Naive thymus-derived CD8-positive, alpha-beta T cell (primary cell): ENCODE results near the gene PTCD1. TPM values are rescaled to one million over a fixed set of nuclear protein-coding genes. Genes with fewer than 3 reads are reported as not detected.

Source experiments
- ATAC-seq, 2 donors: fragments of 150-1000 bp; cut with Tn5 transposase in 1 of 2; sonication (Bioruptor Pico), chemical (Tn5 transposase) in 1 of 2; 1 replicate in 1 of 2; 2 replicates in 1 of 2; pipeline ENCODE4 v1.10.0; 2021; ENCODE audit warnings: mild to moderate bottlenecking in 2 of 2, moderate library complexity in 2 of 2
- POLR2A ChIA-PET: fragments of 350-600 bp; sonication (Branson Sonifier 250); formaldehyde crosslinking; loops from one replicate; lab custom pipeline; 2021; ENCODE audit warnings: antibody characterized with exemption; lab: Charles Lee
- DNase-seq, 10 donors: peaks; one replicate each; pipeline versions ENCODE4 v3.0.0 to v3.0.0-alpha.2; 2020 to 2022
- H3K27ac Mint-ChIP-seq, 10 donors: one replicate each; pipeline ENCODE4 v1.8.0; 2020 to 2022; ENCODE audit warnings: mild to moderate bottlenecking in 10 of 10, mixed read lengths in 10 of 10, moderate library complexity in 4 of 10, inconsistent platforms in 1 of 10
- H3K27me3 Mint-ChIP-seq, 5 donors: one replicate each; pipeline ENCODE4 v1.8.0; 2021 to 2022; ENCODE audit warnings: mixed read lengths in 5 of 5
- H3K36me3 Mint-ChIP-seq, 3 donors: one replicate each; pipeline ENCODE4 v1.8.0; 2020 to 2022; ENCODE audit warnings: mixed read lengths in 3 of 3, mild to moderate bottlenecking in 2 of 3, inconsistent platforms in 1 of 3
- H3K4me1 Mint-ChIP-seq, 4 donors: one replicate each; pipeline ENCODE4 v1.8.0; 2021 to 2022; ENCODE audit warnings: mixed read lengths in 4 of 4
- H3K4me3 Mint-ChIP-seq, 10 donors: one replicate each; pipeline ENCODE4 v1.8.0; 2020 to 2022; ENCODE audit warnings: mild to moderate bottlenecking in 10 of 10, mixed read lengths in 10 of 10, moderate library complexity in 6 of 10, inconsistent platforms in 1 of 10
- H3K9me3 Mint-ChIP-seq, 9 donors: one replicate each; pipeline ENCODE4 v1.8.0; 2020 to 2022; ENCODE audit warnings: mixed read lengths in 9 of 9, mild to moderate bottlenecking in 3 of 9, inconsistent platforms in 1 of 9, moderate library complexity in 1 of 9
- polyA plus RNA-seq, 3 donors: library from polyadenylated mRNA; unstranded; fragments of 300-500 nt; fragmentation: Illumina TruSeq; gene quantifications; one replicate each; pipeline ENCODE4 v1.2.3, GENCODE V29; 2021
- total RNA-seq, 8 experiments: library from RNA in 2 of 8; stranded (reverse) in 2 of 8; gene quantifications; one replicate each; pipeline ENCODE4 v1.2.3 and lab custom pipeline; 2021 to 2026

The PTCD1 gene
- total and polyA plus RNA-seq, 5 experiments from 2014 or later, result 2.0 to 13.8 (median 3.9) TPM

GRCh38 chr7:99373091-99374066 is 65.2 kb downstream of the PTCD1 start:
- peaks cover 0 to 22% (median 2%) of the 10 kb centered on the region in 3 donors for H3K36me3 Mint-ChIP-seq
- H3K4me3 Mint-ChIP-seq, result peak overlapping the region; percentile 76 to 91 (median 87)
- ATAC-seq (no peak), DNase-seq (peak in 2 of 10 donors; percentile 24 to 30)
- H3K4me1 Mint-ChIP-seq, result peaks cover 10 to 41% (median 39%) of the 10 kb centered on the region in 4 donors
- H3K9me3 Mint-ChIP-seq, result no peaks in the 10 kb centered on the region
- POLR2A ChIA-PET, result interaction anchor here (0.5 to 9.9 kb wide), 14 partner anchors 7 to 185 kb away, joined by 3 to 102 read pairs (median 5); partner anchors contain the start of genes BUD31, PDAP1, PTCD1 and ZNF655
- peak overlapping the region; percentile 87 to 98 (median 95) for H3K27ac Mint-ChIP-seq
- no peaks in the 10 kb centered on the region for H3K27me3 Mint-ChIP-seq

GRCh38 chr7:99372275-99373090 is 66.1 kb downstream of the PTCD1 start:
- Mint-ChIP-seq H3K4me1 (peaks cover 8 to 34% (median 33%) of the 10 kb centered on the region in 4 donors), H3K9me3 (no peaks in the 10 kb centered on the region), H3K36me3 (peaks cover 0 to 13% (median 0%) of the 10 kb centered on the region in 3 donors), H3K27ac (peak overlapping the region; percentile 87 to 98 (median 95)), H3K4me3 (peak overlapping the region; percentile 76 to 91 (median 87)), H3K27me3 (no peaks in the 10 kb centered on the region)
- peak; percentile 17 to 35 for ATAC-seq
- DNase-seq, result peak in 8 of 10 donors; percentile 45 to 84 (median 62)
- POLR2A ChIA-PET, result interaction anchor here (1.1 to 9.9 kb wide), 8 partner anchors 8 to 186 kb away, joined by 3 to 102 read pairs (median 10); partner anchors contain the start of genes BUD31, PDAP1, PTCD1 and ZNF655

- POLR2A ChIA-PET, result interaction anchor here (1.2 to 9.9 kb wide), 7 partner anchors 9 to 54 kb away, joined by 4 to 102 read pairs (median 14); partner anchors contain the start of genes BUD31 and PDAP1
- DNase-seq (no peak), ATAC-seq (no peak)
- Mint-ChIP-seq H3K27me3 (no peaks in the 10 kb centered on the region), H3K9me3 (no peaks in the 10 kb centered on the region), H3K36me3 (peaks cover 0 to 10% (median 2%) of the 10 kb centered on the region in 3 donors), H3K4me3 (peak overlapping the region in 1 of 10 donors; percentile 29), H3K4me1 (peaks cover 6 to 26% (median 23%) of the 10 kb centered on the region in 4 donors), H3K27ac (peak overlapping the region in 8 of 10 donors; percentile 41 to 86 (median 64))
Observed at GRCh38 chr7:99371376-99371920, 67.2 kb downstream of the PTCD1 start.

GRCh38 chr7:99369767-99370391 is 68.7 kb downstream of the PTCD1 start:
- ATAC-seq (no peak), DNase-seq (no peak)
- Mint-ChIP-seq H3K27ac (peak overlapping the region in 3 of 10 donors; percentile 43 to 58 (median 57)), H3K36me3 (peaks cover 0 to 20% (median 4%) of the 10 kb centered on the region in 3 donors), H3K4me3 (no peak overlapping the region), H3K9me3 (no peaks in the 10 kb centered on the region), H3K4me1 (peaks cover 6 to 24% (median 17%) of the 10 kb centered on the region in 4 donors), H3K27me3 (no peaks in the 10 kb centered on the region)
- POLR2A ChIA-PET, result interaction anchor here (0.7 to 4.4 kb wide), 5 partner anchors 12 to 1225 kb away, joined by 3 to 16 read pairs (median 8); partner anchors contain the start of genes BUD31 and PDAP1

- POLR2A ChIA-PET, result interaction anchor here (2.0 to 4.4 kb wide), 3 partner anchors 18 to 40 kb away, joined by 8 to 16 read pairs (median 14); partner anchors contain the start of genes BUD31 and PDAP1
Observed at GRCh38 chr7:99368750-99369389, 69.7 kb downstream of the PTCD1 start.

More at GRCh38 chr7:99368750-99369389, 69.7 kb downstream of the PTCD1 start:
- Mint-ChIP-seq H3K27me3 (no peaks in the 10 kb centered on the region), H3K9me3 (no peaks in the 10 kb centered on the region), H3K4me3 (no peak overlapping the region), H3K4me1 (peaks cover 6 to 25% (median 16%) of the 10 kb centered on the region in 4 donors), H3K36me3 (peaks cover 0 to 30% (median 4%) of the 10 kb centered on the region in 3 donors), H3K27ac (peak overlapping the region in 5 of 10 donors; percentile 22 to 82 (median 40))
- ATAC-seq (no peak), DNase-seq (no peak)

Other genes starting within 250 kb of the PTCD1 start
- 1 to 10 TPM; 1.5 to 1.7 TPM for gene KPNA7, start 230.7 kb downstream of the PTCD1 start, total RNA-seq
- not detected for gene KPNA7, start 230.7 kb downstream of the PTCD1 start, polyA plus RNA-seq
- gene MYH16, start 166.0 kb downstream of the PTCD1 start, total RNA-seq, result not detected
- gene MYH16, start 166.0 kb downstream of the PTCD1 start, polyA plus RNA-seq, result not detected
- gene ARPC1A, start 112.9 kb downstream of the PTCD1 start, total RNA-seq, result 10 to 100 TPM; 45.5 to 47.2 TPM
- gene ARPC1A, start 112.9 kb downstream of the PTCD1 start, polyA plus RNA-seq, result 10 to 100 TPM; 42.7 to 74.8 (median 63.6) TPM
- 100 to 1,000 TPM; 165 to 170 TPM for gene ARPC1B, start 64.1 kb downstream of the PTCD1 start, total RNA-seq
- gene ARPC1B, start 64.1 kb downstream of the PTCD1 start, polyA plus RNA-seq, result 100 to 1,000 TPM; 597 to 712 (median 662) TPM
- gene PDAP1, start 30.2 kb downstream of the PTCD1 start, total RNA-seq, result 10 to 100 TPM; 70.2 to 75.1 TPM
- gene PDAP1, start 30.2 kb downstream of the PTCD1 start, polyA plus RNA-seq, result 10 to 100 TPM; 24.0 to 35.6 (median 33.4) TPM
- gene BUD31, start 29.8 kb downstream of the PTCD1 start, total RNA-seq, result 10 to 100 TPM; 61.7 to 74.6 TPM
- gene BUD31, start 29.8 kb downstream of the PTCD1 start, polyA plus RNA-seq, result 100 to 1,000 TPM; 151 to 216 (median 170) TPM
- gene CPSF4, start 145 bp upstream of the PTCD1 start, total RNA-seq, result 10 to 100 TPM; 48.6 to 55.2 TPM
- gene CPSF4, start 145 bp upstream of the PTCD1 start, polyA plus RNA-seq, result 10 to 100 TPM; 22.9 to 31.3 (median 28.1) TPM
- gene ATP5MF, start 27.4 kb upstream of the PTCD1 start, total RNA-seq, result 100 to 1,000 TPM; 150 to 165 TPM
- gene ATP5MF, start 27.4 kb upstream of the PTCD1 start, polyA plus RNA-seq, result 100 to 1,000 TPM; 421 to 484 (median 453) TPM
- 10 to 100 TPM; 22.8 to 31.8 TPM for gene ZNF789, start 34.1 kb upstream of the PTCD1 start, total RNA-seq
- 1 to 10 TPM; 7.3 to 8.2 (median 8.0) TPM for gene ZNF789, start 34.1 kb upstream of the PTCD1 start, polyA plus RNA-seq
- gene ZNF394, start 61.5 kb upstream of the PTCD1 start, total RNA-seq, result 100 to 1,000 TPM; 107 to 120 TPM
- 10 to 100 TPM; 58.5 to 67.1 (median 60.8) TPM for gene ZNF394, start 61.5 kb upstream of the PTCD1 start, polyA plus RNA-seq
- gene ZKSCAN5, start 65.9 kb upstream of the PTCD1 start, total RNA-seq, result 1 to 10 TPM; 8.9 to 9.9 TPM
- gene ZKSCAN5, start 65.9 kb upstream of the PTCD1 start, polyA plus RNA-seq, result 1 to 10 TPM; 3.0 to 5.7 (median 3.9) TPM
- gene FAM200A, start 113.3 kb upstream of the PTCD1 start, total RNA-seq, result 10 to 100 TPM in 1 of 2 experiments, 1 to 10 TPM in 1; 8.6 to 11.3 TPM
- 1 to 10 TPM; 3.2 to 6.3 (median 5.4) TPM for gene FAM200A, start 113.3 kb upstream of the PTCD1 start, polyA plus RNA-seq
- gene ZNF655, start 119.8 kb upstream of the PTCD1 start, total RNA-seq, result 100 to 1,000 TPM; 179 to 181 TPM
- 10 to 100 TPM; 70.3 to 86.3 (median 74.3) TPM for gene ZNF655, start 119.8 kb upstream of the PTCD1 start, polyA plus RNA-seq
- 1 to 10 TPM; 2.3 to 2.5 TPM for gene TMEM225B, start 159.5 kb upstream of the PTCD1 start, total RNA-seq
- gene TMEM225B, start 159.5 kb upstream of the PTCD1 start, polyA plus RNA-seq, result 1 to 10 TPM; 2.7 to 3.4 (median 2.8) TPM
- 10 to 100 TPM; 57.1 to 57.8 TPM for gene ZSCAN25, start 178.1 kb upstream of the PTCD1 start, total RNA-seq
- gene ZSCAN25, start 178.1 kb upstream of the PTCD1 start, polyA plus RNA-seq, result 10 to 100 TPM in 2 of 3 donors, 1 to 10 TPM in 1; 9.2 to 19.0 (median 16.2) TPM
- under 1 TPM in 1 of 2 experiments, not detected in 1; 0.16 TPM for gene CYP3A5, start 241.2 kb upstream of the PTCD1 start, total RNA-seq
- gene CYP3A5, start 241.2 kb upstream of the PTCD1 start, polyA plus RNA-seq, result under 1 TPM; 0.14 to 0.41 (median 0.20) TPM